Activated CD8-positive, alpha-beta T cell treated with anti-CD3 and anti-CD28 coated beads for 36 hours (primary cell): ENCODE measurements around the gene DDX41. TPM values are rescaled to one million over a fixed set of nuclear protein-coding genes. Genes with fewer than 3 reads are reported as not detected.

ENCODE experiments used
- ATAC-seq: fragments of 200-7000 bp; cut with Tn5 transposase; one replicate; pipeline ENCODE4 v1.10.0; 2021; ENCODE audit warnings: mild to moderate bottlenecking, moderate library complexity
- CTCF ChIA-PET: fragments of 350-600 bp; sonication (Branson Sonifier 250); formaldehyde crosslinking; loops from one replicate; lab custom pipeline; 2021; ENCODE audit warnings: antibody characterized with exemption; lab: Charles Lee
- POLR2A ChIA-PET: fragments of 350-600 bp; sonication (Branson Sonifier 250); formaldehyde crosslinking; loops from one replicate; lab custom pipeline; 2021; ENCODE audit warnings: antibody characterized with exemption; lab: Charles Lee
- DNase-seq: peaks from one replicate; pipeline ENCODE4 v3.0.0-alpha.2; 2020
- H3K27ac Mint-ChIP-seq: one replicate; pipeline ENCODE4 v1.8.0; 2021; ENCODE audit warnings: mild to moderate bottlenecking, mixed read lengths
- H3K27me3 Mint-ChIP-seq: one replicate; pipeline ENCODE4 v1.8.0; 2021; ENCODE audit warnings: mixed read lengths
- H3K36me3 Mint-ChIP-seq: one replicate; pipeline ENCODE4 v1.8.0; 2021; ENCODE audit warnings: low read depth, mixed read lengths
- H3K4me1 Mint-ChIP-seq: one replicate; pipeline ENCODE4 v1.8.0; 2021; ENCODE audit warnings: low read depth, mixed read lengths
- H3K4me3 Mint-ChIP-seq: one replicate; pipeline ENCODE4 v1.8.0; 2021; ENCODE audit warnings: mild to moderate bottlenecking, moderate library complexity, mixed read lengths
- H3K9me3 Mint-ChIP-seq: one replicate; pipeline ENCODE4 v1.8.0; 2021; ENCODE audit warnings: mixed read lengths
- CTCF ChIP-seq: fragments of 200-600 bp; IDR thresholded peaks from one replicate; pipeline ENCODE4 v1.8.0; 2022; ENCODE audit warnings: antibody characterized with exemption, mild to moderate bottlenecking
- intact Hi-C: fragments of 100-400 bp; cut with micrococcal nuclease; formaldehyde crosslinking; loops from one replicate; pipeline ENCODE4 v1.10.0; 2022
- total RNA-seq, 2 experiments: library from RNA; stranded (reverse); gene quantifications; one replicate each; pipeline ENCODE4 v1.2.3, GENCODE V29; 2021

DDX41 gene
- total RNA-seq, 2 experiments from 2014 or later, result 226 to 228 TPM

- DNase-seq (no peak), ATAC-seq (no peak)
- Mint-ChIP-seq H3K36me3 (peaks cover 11% of the 10 kb centered on the region), H3K27ac (no peak overlapping the region), H3K9me3 (no peaks in the 10 kb centered on the region), H3K4me3 (no peak overlapping the region), H3K27me3 (no peaks in the 10 kb centered on the region), H3K4me1 (no peaks in the 10 kb centered on the region)
- intact Hi-C loops, result no loop called here
- no peak for TF ChIP-seq CTCF
- ChIA-PET POLR2A (interaction anchor here (0.9 kb wide), 1 partner anchor 11 kb away, joined by 3 read pairs; no protein-coding TSS in a partner anchor), CTCF (interaction anchor here (0.6 to 1.1 kb wide), 2 partner anchors 16 to 413 kb away, joined by 3 to 4 read pairs; no protein-coding TSS in a partner anchor)
Measured at GRCh38 chr5:177530638-177531037, 13.9 kb upstream of the DDX41 start.

GRCh38 chr5:177529247-177530203, 12.8 kb upstream of the DDX41 start:
- Mint-ChIP-seq H3K36me3 (peaks cover 13% of the 10 kb centered on the region), H3K27me3 (no peaks in the 10 kb centered on the region), H3K4me3 (no peak overlapping the region), H3K27ac (peak overlapping the region; percentile 17), H3K4me1 (no peaks in the 10 kb centered on the region), H3K9me3 (no peaks in the 10 kb centered on the region)
- ATAC-seq, result no peak
- ChIA-PET CTCF (interaction anchor here (1.1 kb wide), 1 partner anchor 17 kb away, joined by 3 read pairs; no protein-coding TSS in a partner anchor), POLR2A (interaction anchor here (1.2 kb wide), 1 partner anchor 14 kb away, joined by 3 read pairs; no protein-coding TSS in a partner anchor)
- DNase-seq, result no peak
- TF ChIP-seq CTCF, result no peak
- intact Hi-C loops, result no loop called here

DNA sequence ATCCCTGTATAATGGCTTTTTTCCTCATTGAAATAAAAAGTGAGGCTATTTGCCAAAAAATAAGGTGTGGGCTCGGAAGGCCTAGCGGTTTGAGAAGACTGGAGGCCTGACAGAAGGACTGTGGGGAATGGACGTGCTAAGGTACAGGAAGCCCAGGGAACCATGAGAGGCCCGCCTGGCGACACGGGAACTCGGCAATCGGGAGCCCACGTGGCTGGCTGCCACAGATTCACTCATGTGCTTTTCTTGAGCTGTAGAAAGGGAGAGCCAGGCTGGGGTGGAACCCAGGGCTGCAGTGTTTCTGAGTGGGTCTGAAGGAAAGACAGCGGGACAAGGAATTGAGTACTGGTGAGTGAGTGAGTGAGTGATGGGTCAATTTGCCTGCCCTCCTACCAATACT, 11.9 kb upstream of the DDX41 start:
- Mint-ChIP-seq H3K4me3 (no peak overlapping the region), H3K27me3 (no peaks in the 10 kb centered on the region), H3K27ac (no peak overlapping the region), H3K36me3 (peaks cover 9% of the 10 kb centered on the region), H3K4me1 (no peaks in the 10 kb centered on the region), H3K9me3 (no peaks in the 10 kb centered on the region)
- POLR2A ChIA-PET, result interaction anchor here (1.2 kb wide), 1 partner anchor 13 kb away, joined by 3 read pairs; no protein-coding TSS in a partner anchor
- intact Hi-C loops, result no loop called here
- CTCF ChIA-PET, result no interaction called here
- DNase-seq (no peak), ATAC-seq (no peak)
- no peak for TF ChIP-seq CTCF

DNA sequence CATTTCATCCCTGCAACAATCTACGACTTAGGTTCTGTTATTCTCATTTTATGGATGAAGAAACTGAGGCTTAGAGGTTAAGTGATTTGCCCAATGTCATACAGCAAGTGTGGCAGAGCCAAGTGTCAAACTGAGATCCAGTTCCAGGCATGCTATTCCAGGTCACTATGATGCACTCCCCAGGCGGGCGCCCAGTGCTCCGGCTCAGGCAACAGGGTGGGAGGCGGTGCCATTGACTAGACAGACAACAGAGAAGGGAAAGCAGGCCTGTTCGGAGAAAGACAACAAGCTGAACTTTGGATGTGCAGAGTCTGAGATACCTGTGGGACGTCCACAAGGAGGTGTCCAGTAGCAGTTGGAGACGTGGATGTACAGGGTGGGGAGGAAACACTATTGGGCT, 10.8 kb upstream of the DDX41 start:
- no peak for TF ChIP-seq CTCF
- H3K27ac Mint-ChIP-seq, result no peak overlapping the region
- H3K36me3 Mint-ChIP-seq, result peaks cover 9% of the 10 kb centered on the region
- DNase-seq, result no peak
- no peaks in the 10 kb centered on the region for H3K27me3 Mint-ChIP-seq
- ATAC-seq, result no peak
- no peak overlapping the region for H3K4me3 Mint-ChIP-seq
- ChIA-PET POLR2A (no interaction called here), CTCF (no interaction called here)
- H3K9me3 Mint-ChIP-seq, result no peaks in the 10 kb centered on the region
- intact Hi-C loops, result no loop called here
- H3K4me1 Mint-ChIP-seq, result no peaks in the 10 kb centered on the region

GRCh38 chr5:177526791-177527190, 10.0 kb upstream of the DDX41 start:
- no peak overlapping the region for H3K4me3 Mint-ChIP-seq
- no peaks in the 10 kb centered on the region for H3K9me3 Mint-ChIP-seq
- ChIA-PET POLR2A (no interaction called here), CTCF (no interaction called here)
- intact Hi-C loops, result no loop called here
- DNase-seq (no peak), ATAC-seq (no peak)
- H3K36me3 Mint-ChIP-seq, result peaks cover 5% of the 10 kb centered on the region
- H3K27me3 Mint-ChIP-seq, result no peaks in the 10 kb centered on the region
- peaks cover under 1% of the 10 kb centered on the region for H3K4me1 Mint-ChIP-seq
- H3K27ac Mint-ChIP-seq, result no peak overlapping the region
- TF ChIP-seq CTCF, result no peak
